H1 (cell line): ENCODE results near the gene VPS13A.

ENCODE experiments used
- EGR1 ChIP-seq: IDR thresholded peaks from 2 replicates; pipeline ENCODE4 v1.6.1; 2011; ENCODE audit warnings: low read depth, low read length, borderline replicate concordance
- EZH2 ChIP-seq: fragments of 200-600 bp; sonication (generic); IDR thresholded peaks from 2 replicates; pipeline ENCODE4 v1.7.1; 2012; ENCODE audit warnings: low read depth, mild to moderate bottlenecking, moderate library complexity, low read length, inconsistent platforms; ENCODE audit not compliant: severe bottlenecking
- POLR2A ChIP-seq, 2 experiments: IDR thresholded peaks; 1 replicate in 1 of 2; 2 replicates in 1 of 2; pipeline ENCODE4 v1.6.1; 2011; ENCODE audit warnings: low read depth in 2 of 2, low read length in 2 of 2, mild to moderate bottlenecking in 2 of 2; ENCODE audit errors: control extremely low read depth in 1 of 2
- TAF1 ChIP-seq: IDR thresholded peaks from 2 replicates; pipeline ENCODE4 v1.6.1; 2011; ENCODE audit warnings: mild to moderate bottlenecking, low read depth, low read length
- USF2 ChIP-seq: IDR thresholded peaks from 2 replicates; pipeline ENCODE4 v1.6.1; 2011; ENCODE audit warnings: low read length, improper control_type of control experiment
- TF ChIP-seq, protein P1 (sequence below), 3 experiments: IDR thresholded peaks; 1 replicate in 2 of 3; 2 replicates in 1 of 3; pipeline versions ENCODE4 v1.5.1 to v1.6.1; 2011; ENCODE audit warnings: low read length in 3 of 3, mild to moderate bottlenecking in 3 of 3, inconsistent platforms in 2 of 3, low read depth in 1 of 3, moderate library complexity in 1 of 3; ENCODE audit not compliant: insufficient read depth in 1 of 3; ENCODE audit errors: control extremely low read depth in 1 of 3

- TF ChIP-seq, protein P1, sequence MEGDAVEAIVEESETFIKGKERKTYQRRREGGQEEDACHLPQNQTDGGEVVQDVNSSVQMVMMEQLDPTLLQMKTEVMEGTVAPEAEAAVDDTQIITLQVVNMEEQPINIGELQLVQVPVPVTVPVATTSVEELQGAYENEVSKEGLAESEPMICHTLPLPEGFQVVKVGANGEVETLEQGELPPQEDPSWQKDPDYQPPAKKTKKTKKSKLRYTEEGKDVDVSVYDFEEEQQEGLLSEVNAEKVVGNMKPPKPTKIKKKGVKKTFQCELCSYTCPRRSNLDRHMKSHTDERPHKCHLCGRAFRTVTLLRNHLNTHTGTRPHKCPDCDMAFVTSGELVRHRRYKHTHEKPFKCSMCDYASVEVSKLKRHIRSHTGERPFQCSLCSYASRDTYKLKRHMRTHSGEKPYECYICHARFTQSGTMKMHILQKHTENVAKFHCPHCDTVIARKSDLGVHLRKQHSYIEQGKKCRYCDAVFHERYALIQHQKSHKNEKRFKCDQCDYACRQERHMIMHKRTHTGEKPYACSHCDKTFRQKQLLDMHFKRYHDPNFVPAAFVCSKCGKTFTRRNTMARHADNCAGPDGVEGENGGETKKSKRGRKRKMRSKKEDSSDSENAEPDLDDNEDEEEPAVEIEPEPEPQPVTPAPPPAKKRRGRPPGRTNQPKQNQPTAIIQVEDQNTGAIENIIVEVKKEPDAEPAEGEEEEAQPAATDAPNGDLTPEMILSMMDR (IDR thresholded peaks at IDR 0.05; ENCODE audit: control extremely low read depth in 1 of 3, insufficient read depth in 1 of 3, low read depth in 1 of 3, low read length in 3 of 3) = no peak
- TF ChIP-seq EZH2 (no peak), EGR1 (no peak), POLR2A (IDR thresholded peaks at IDR 0.05; ENCODE audit: control extremely low read depth in 1 of 2, low read depth in 2 of 2, low read length in 2 of 2) (no peak), USF2 (no peak), TAF1 (no peak)
Measured at GRCh38 chr9:77399964-77400363, 222.6 kb downstream of the VPS13A start.
